Activated CD8-positive, alpha-beta memory T cell treated with anti-CD3 and anti-CD28 coated beads, Interleukin-2, amount 50 U/mL, for 4 hours (primary cell): ENCODE results near the gene DRC7.
"Not testable (repeated sequence)": the region's sequence is repeated elsewhere in the genome, so short reads cannot be mapped to it uniquely, and the experiment has no call there.

Experiments
- DNase-seq: peaks from one replicate; pipeline ENCODE4 v3.0.0-alpha.2; 2020

DRC7 gene

GRCh38 chr16:57695680-57696069 lies 1.1 kb downstream of the DRC7 start:
- no peak for DNase-seq

- DNase-seq, result no peak
These were observed 1.6 kb downstream of the DRC7 start for GRCh38 chr16:57696240-57696639.

DNA sequence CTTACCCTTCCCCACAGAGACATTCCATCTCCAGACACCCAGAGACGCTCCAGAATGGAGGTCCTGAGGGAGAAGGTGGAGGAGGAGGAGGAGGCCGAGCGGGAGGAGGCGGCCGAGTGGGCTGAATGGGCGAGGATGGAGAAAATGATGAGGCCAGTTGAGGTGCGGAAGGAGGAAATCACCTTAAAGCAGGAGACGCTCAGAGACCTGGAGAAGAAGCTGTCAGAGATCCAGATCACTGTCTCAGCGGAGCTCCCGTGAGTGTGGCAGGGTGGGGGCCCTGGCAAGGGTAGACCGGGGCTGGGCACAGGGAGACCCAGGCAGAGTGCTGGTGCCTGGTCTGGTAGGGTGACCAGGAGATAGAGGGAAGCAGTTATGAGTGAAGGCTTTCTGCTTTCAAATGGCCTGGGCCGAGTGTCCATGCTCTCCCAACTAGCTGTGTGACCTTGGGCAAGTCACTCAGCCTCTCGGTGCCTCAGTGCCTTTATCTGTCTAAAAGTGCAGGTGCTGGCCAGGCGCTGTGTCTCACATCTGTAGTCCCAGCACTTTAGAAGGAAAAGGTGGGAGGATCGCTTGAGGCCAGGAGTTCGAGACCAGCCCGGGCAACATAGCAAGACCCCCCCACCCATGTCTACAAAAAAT lies 3.4 kb downstream of the DRC7 start:
- no peak for DNase-seq

DNA sequence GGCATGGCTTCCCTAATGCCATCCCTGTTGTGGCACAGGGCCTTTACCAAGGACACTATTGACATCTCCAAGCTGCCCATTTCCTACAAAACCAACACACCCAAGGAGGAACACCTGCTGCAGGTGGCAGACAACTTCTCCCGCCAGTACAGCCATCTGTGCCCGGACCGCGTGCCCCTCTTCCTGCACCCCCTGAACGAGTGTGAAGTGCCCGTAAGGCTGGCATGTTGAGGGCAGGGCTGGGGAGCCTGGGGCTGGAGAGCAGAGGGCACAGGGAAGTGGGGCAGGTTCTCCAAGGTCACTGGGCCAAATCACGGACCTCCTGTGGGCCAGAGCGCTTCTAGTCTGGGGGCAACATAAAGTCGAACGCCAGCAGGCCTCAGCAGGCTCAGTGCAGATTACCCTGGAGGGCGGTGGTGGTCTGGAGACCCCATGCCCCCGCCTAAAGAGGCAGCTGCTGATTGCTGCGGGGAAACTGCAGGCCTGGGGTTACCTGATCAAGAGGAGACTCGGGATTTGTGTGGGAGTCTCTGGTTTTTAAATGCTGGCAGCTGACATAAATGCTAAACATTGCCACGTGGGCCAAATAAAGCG lies 4.3 kb downstream of the DRC7 start:
- DNase-seq, result no peak

- DNase-seq, result no peak
These were observed 4.9 kb downstream of the DRC7 start for GRCh38 chr16:57699481-57699880.

GRCh38 chr16:57699899-57700298 lies 5.3 kb downstream of the DRC7 start:
- DNase-seq, result no peak

- DNase-seq, result no peak
These were observed 6.4 kb downstream of the DRC7 start for GRCh38 chr16:57700781-57701551.

DNA sequence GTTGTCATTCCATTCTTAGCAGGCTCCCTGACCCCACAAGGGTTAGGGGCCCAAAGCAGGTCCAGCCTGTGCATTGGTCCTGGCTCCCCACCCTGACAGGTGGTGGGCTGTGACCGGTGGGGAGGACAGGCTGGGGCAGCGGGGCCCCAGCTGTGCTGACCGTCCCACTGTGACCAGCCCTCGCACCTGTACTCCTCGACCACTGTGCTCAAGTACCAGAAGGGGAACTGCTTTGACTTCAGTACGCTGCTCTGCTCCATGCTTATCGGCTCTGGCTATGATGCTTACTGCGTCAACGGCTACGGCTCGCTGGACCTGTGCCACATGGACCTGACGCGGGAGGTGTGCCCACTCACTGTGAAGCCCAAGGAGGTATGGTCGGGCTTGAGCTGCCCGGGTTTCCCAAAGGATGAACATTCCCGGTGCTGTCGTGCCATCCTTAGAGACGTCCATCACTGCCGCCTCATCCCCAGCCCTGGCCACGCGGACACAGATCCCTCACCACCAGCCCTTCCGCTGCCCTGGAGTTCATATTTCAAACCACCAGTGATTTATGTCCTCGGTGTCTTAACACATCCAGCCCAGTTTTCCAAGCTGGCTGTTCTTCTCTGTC lies 7.3 kb downstream of the DRC7 start:
- no peak for DNase-seq

- DNase-seq, result no peak
These were observed 8.9 kb downstream of the DRC7 start for GRCh38 chr16:57703416-57704010.

DNA sequence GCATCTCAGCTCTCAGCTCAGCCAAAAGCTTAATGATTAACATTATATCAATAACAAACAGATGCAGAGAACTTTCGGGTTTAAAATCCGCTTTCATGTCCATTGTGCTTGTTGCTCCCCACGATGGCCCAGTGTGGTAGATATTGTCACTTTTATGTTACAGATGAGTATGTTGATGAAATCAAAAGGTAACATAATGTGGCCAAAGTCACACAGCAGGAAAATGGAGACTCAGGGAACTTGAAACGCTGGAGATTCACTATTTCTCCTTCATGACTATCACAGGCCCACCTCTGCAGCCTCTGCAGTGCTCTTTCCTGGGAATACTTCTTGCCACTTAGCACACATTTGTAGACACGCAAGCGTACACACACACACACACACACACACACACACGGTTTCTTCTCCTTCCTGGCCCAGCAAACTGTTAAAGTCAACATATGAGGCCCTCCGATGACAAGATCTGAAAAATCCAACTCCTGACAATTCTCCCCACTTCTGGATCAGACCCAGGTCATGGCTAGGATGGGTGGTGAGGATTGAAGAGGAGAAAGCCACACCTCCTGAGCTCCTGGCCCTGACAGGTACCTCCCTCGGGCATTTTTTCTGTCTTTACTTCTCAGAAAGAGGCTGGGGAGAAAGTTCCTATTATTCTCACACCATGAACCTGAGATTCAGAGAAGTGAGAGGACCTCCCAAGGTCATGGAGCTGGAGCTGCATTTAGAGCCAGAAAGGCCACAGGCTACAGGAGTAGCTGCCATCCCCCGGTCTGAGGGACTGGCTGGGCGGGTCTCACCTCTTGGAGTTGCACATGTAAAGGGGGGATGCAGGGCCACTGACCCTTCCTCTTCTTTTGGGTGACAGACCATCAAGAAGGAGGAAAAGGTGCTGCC lies 9.7 kb downstream of the DRC7 start:
- no peak for DNase-seq

- DNase-seq, result no peak
These were observed 10.6 kb downstream of the DRC7 start for GRCh38 chr16:57704905-57705852.

DNA sequence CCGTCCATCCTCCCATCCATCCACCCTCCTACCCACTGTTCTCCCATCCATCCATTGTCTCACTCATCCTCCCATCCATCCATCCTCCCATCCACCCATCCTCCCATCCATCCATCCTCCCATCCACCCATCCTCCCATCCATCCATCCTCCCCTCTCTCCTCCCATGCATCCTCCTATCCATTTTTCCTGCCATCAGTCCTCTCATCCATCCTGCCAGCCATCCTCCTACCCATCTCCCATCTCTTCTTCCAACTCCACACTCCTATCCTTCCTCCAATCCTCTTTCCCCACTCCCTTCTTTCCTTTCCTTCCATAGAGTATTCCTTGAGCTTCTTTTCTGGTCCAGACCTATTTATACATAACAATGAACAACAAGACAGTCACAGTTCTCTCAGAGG lies 12.1 kb downstream of the DRC7 start:
- no peak for DNase-seq

DNA sequence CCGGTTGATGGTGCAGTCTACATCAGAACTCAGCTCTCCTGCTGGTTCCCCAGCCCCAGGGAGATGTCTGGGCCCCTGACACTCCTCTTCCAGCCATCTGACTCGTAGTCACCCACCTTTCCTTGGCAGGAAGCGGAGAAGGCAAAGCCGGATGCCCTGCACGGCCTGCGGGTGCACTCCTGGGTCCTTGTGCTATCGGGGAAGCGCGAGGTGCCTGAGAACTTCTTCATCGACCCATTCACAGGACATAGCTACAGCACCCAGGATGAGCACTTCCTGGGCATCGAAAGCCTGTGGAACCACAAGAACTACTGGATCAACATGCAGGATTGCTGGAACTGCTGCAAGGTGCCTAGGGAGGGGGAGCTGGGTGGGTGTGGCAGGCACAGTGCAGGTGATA lies 12.7 kb downstream of the DRC7 start:
- no peak for DNase-seq

- no peak for DNase-seq
These were observed 13.6 kb downstream of the DRC7 start for GRCh38 chr16:57708168-57708567.

- no peak for DNase-seq
These were observed 15.1 kb downstream of the DRC7 start for GRCh38 chr16:57709663-57710062.

DNA sequence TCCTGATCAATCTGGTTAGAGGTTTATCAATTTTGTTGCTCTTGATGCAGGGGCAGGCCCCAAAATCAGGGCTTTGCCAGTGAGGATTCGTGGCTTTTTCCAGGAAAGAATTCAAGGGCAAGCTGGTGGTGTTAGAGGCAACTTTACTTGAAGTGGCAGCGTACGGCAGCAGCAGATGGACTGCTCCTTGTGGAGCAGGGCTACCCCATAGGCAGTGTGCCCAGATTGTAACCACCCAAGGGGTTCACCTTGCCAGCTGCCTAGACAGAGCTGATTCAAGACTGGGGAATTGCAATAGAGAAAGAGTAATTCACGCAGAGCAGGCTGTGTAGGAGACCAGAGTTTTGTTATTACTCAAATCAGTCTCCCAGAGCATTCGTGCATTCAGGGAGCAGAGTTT lies 16.7 kb downstream of the DRC7 start:
- no peak for DNase-seq

DNA sequence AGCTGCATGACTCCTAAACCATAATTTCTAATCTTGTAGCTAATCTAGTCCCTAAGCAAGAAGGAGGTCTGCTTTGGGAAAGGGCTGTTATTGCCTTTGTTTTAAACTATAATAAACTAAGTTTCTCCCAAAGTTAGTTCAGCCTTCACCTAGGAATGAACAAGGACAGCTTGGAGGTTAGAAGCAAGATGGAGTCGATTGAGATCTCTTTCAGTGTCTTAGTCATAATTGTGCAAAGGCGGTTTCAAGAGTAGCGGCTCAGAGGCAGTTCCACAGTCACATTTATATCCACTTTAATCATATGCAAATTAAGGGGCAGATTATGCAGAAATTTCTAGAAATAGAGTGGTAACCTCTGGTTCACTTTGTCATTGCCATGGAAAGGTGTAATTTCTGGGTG lies 17.4 kb downstream of the DRC7 start:
- DNase-seq, result no peak

DNA sequence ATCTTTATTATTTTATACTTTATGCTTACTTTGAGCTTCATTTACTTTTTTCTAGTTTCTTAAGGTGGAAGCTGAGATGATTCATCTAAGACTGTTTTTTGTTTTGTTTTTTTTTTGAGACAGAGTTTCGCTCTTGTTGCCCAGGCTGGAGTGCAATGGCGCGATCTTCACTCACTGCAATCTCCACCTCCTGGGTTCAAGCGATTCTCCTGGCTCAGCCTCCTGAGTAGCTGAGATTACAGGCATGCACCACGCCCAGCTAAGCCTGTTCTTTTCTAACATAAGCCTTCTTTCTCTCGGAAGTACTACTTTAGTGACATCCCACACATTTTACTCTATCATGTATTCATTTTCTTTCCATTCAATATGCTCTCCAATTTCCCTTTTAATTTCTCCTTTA lies 18.0 kb downstream of the DRC7 start:
- not testable (repeated sequence) for DNase-seq

- no peak for DNase-seq
These were observed 19.0 kb downstream of the DRC7 start for GRCh38 chr16:57713596-57713995.

DNA sequence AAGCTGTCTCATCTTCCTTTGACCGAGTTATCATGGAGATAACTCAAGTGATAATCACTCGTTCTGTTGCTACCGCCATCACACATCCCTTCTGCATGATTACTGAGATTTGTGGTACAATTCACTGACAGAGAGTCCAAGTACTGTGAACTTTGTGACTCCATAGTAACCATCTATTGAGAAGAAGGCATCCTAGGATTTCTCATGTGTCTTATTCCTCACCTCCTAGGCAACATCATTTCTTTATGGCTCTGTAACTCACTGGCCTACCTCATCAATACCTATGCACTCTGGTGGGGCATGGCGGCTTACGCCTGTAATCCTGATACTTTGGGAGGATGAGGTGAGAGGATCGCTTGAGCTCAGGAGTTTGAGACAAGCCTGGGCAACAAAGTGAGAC lies 19.4 kb downstream of the DRC7 start:
- DNase-seq, result no peak

DNA sequence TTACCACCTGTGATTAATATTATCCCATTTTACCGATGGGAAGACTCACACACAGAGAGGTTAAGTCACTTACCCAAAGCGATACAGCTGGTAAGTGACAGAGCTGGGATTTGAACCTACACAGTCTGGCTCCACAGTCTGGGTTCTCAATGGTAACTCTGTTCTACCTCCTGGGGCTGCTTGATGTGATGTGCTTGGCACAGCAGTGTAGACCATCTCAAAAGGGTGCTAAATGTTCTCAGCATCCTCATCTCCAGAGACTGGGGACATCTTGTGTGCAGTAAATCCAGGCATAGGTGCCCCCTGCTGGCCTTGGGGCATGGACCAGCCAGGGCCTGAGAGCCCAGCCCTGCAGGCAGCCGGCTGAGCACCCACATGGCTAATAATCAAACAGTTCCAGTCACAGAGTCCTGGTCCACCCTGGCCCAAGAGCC lies 25.6 kb downstream of the DRC7 start:
- peak; percentile 45 for DNase-seq
